GM23338 (cell line): ENCODE results near the gene C8G. TPM values are rescaled to one million over a fixed set of nuclear protein-coding genes. Genes with fewer than 3 reads are reported as not detected.

Experiments
- ATAC-seq: fragments of 200-7000 bp; cut with Tn5 transposase; 3 replicates; pipeline ENCODE4 v1.9.1; 2020
- DNase-seq: peaks from one replicate; pipeline ENCODE4 v3.0.0-alpha.2; 2015; ENCODE audit warnings: low spot score
- H2AFZ ChIP-seq: fragments of 200-600 bp; sonication (generic); 2 replicates; pipeline ENCODE4 v1.8.0; 2016; ENCODE audit warnings: antibody characterized with exemption, mild to moderate bottlenecking, moderate library complexity
- H3F3A ChIP-seq: fragments of 200-600 bp; sonication (generic); replicated peaks from 2 replicates; pipeline ENCODE4 v1.8.0; 2017; ENCODE audit warnings: antibody characterized with exemption, mixed run types, low read depth
- H3K27ac ChIP-seq: fragments of 200-600 bp; sonication (generic); 2 replicates; pipeline ENCODE4 v1.6.1; 2016; ENCODE audit warnings: low read depth
- H3K27me3 ChIP-seq: fragments of 200-600 bp; sonication (generic); 2 replicates; pipeline ENCODE4 v1.8.0; 2016; ENCODE audit warnings: mild to moderate bottlenecking, mixed run types, moderate library complexity; ENCODE audit not compliant: insufficient read depth
- H3K36me3 ChIP-seq: fragments of 200-600 bp; sonication (generic); 2 replicates; pipeline ENCODE4 v1.8.0; 2016; ENCODE audit warnings: mild to moderate bottlenecking; ENCODE audit not compliant: insufficient read depth
- H3K4me1 ChIP-seq: fragments of 200-600 bp; sonication (generic); 2 replicates; pipeline ENCODE4 v1.8.0; 2016; ENCODE audit warnings: mild to moderate bottlenecking, moderate library complexity; ENCODE audit not compliant: insufficient read depth
- H3K4me2 ChIP-seq: fragments of 200-600 bp; sonication (generic); 2 replicates; pipeline ENCODE4 v1.7.1; 2017; ENCODE audit warnings: mixed run types
- H3K4me3 ChIP-seq: fragments of 200-600 bp; sonication (generic); 2 replicates; pipeline ENCODE4 v1.6.1; 2016; ENCODE audit warnings: mixed run types
- H3K79me2 ChIP-seq: fragments of 200-600 bp; sonication (generic); replicated peaks from 2 replicates; pipeline ENCODE4 v1.8.0; 2017; ENCODE audit warnings: mild to moderate bottlenecking; ENCODE audit not compliant: insufficient read depth
- H3K9me2 ChIP-seq: fragments of 200-600 bp; sonication (generic); 2 replicates; pipeline ENCODE4 v1.8.0; 2017; ENCODE audit not compliant: insufficient read depth
- H4K20me1 ChIP-seq: fragments of 200-600 bp; sonication (generic); replicated peaks from 2 replicates; pipeline ENCODE4 v1.8.0; 2017; ENCODE audit warnings: mild to moderate bottlenecking; ENCODE audit not compliant: insufficient read depth
- H3K27ac Mint-ChIP-seq: 2 replicates; pipeline ENCODE4 v1.8.0; 2020; ENCODE audit warnings: inconsistent platforms, mild to moderate bottlenecking, moderate library complexity, mixed read lengths
- H3K27me3 Mint-ChIP-seq: 3 replicates; pipeline ENCODE4 v1.8.0; 2022; ENCODE audit warnings: low read depth, mild to moderate bottlenecking, moderate library complexity, mixed read lengths, inconsistent platforms; ENCODE audit not compliant: insufficient read depth, poor library complexity
- H3K36me3 Mint-ChIP-seq: 3 replicates; pipeline ENCODE4 v1.8.0; 2021; ENCODE audit warnings: low read depth, mild to moderate bottlenecking, inconsistent platforms, moderate library complexity, mixed read lengths
- H3K4me1 Mint-ChIP-seq: 3 replicates; pipeline ENCODE4 v1.8.0; 2020; ENCODE audit warnings: mild to moderate bottlenecking, inconsistent platforms, mixed read lengths
- H3K4me3 Mint-ChIP-seq: 3 replicates; pipeline ENCODE4 v1.8.0; 2021; ENCODE audit warnings: moderate library complexity, mild to moderate bottlenecking, inconsistent platforms, mixed read lengths
- H3K9me3 Mint-ChIP-seq: 3 replicates; pipeline ENCODE4 v1.8.0; 2020; ENCODE audit warnings: moderate library complexity, mild to moderate bottlenecking, inconsistent platforms, mixed read lengths
- ETS1 ChIP-seq: IDR thresholded peaks from 2 replicates; pipeline ENCODE4 v1.6.1; 2016; ENCODE audit warnings: antibody characterized with exemption
- EZH2 ChIP-seq: fragments of 200-600 bp; sonication (generic); IDR thresholded peaks from one replicate; pipeline ENCODE4 v1.8.0; 2017; ENCODE audit warnings: antibody characterized with exemption, mild to moderate bottlenecking, low read depth; ENCODE audit not compliant: unreplicated experiment
- JUNB ChIP-seq: IDR thresholded peaks from one replicate; pipeline ENCODE4 v1.6.1; 2016; ENCODE audit warnings: antibody characterized with exemption; ENCODE audit not compliant: unreplicated experiment
- NANOG ChIP-seq: IDR thresholded peaks from 2 replicates; pipeline ENCODE4 v1.6.1; 2016; ENCODE audit warnings: antibody characterized with exemption, borderline replicate concordance
- POLR2AphosphoS5 ChIP-seq: IDR thresholded peaks from 2 replicates; pipeline ENCODE4 v1.6.1; 2016; ENCODE audit warnings: antibody characterized with exemption, low read depth
- STAT1 ChIP-seq: IDR thresholded peaks from one replicate; pipeline ENCODE4 v1.6.1; 2016; ENCODE audit warnings: antibody characterized with exemption; ENCODE audit not compliant: unreplicated experiment
- ZNF114 ChIP-seq: fragments of 250-450 bp; sonication (Bioruptor Pico); IDR thresholded peaks from 2 replicates; pipeline ENCODE4 v1.5.0; 2020; ENCODE audit warnings: mild to moderate bottlenecking, moderate library complexity
- ZNF331 ChIP-seq: fragments of 250-450 bp; sonication (Bioruptor Pico); IDR thresholded peaks from 2 replicates; pipeline ENCODE4 v1.5.0; 2020; ENCODE audit warnings: low read depth, mild to moderate bottlenecking, moderate library complexity
- polyA plus RNA-seq: library from polyadenylated mRNA; unstranded; fragments of >200 nt; fragmentation: Nextera tagmentation; extraction: Ambion mirVana; gene quantifications from 2 replicates; pipeline ENCODE4 v1.2.1, GENCODE V29; 2016
- total RNA-seq: library from RNA; depleted of rRNA; stranded (reverse); fragments of >200 nt; shearing (Covaris generic); gene quantifications from 2 replicates; pipeline ENCODE4 v1.2.3, GENCODE V29; 2014
- TF ChIP-seq, protein P1 (sequence below): IDR thresholded peaks from one replicate; pipeline ENCODE4 v1.6.1; 2018; ENCODE audit warnings: antibody characterized with exemption; ENCODE audit not compliant: unreplicated experiment
- TF ChIP-seq, protein P2 (sequence below): fragments of 250-450 bp; sonication (Bioruptor Pico); IDR thresholded peaks from 2 replicates; pipeline ENCODE4 v1.5.0; 2020; ENCODE audit warnings: mild to moderate bottlenecking, moderate library complexity

The C8G gene
- total and polyA plus RNA-seq, 2 experiments from 2014 or later, result not detected

DNA sequence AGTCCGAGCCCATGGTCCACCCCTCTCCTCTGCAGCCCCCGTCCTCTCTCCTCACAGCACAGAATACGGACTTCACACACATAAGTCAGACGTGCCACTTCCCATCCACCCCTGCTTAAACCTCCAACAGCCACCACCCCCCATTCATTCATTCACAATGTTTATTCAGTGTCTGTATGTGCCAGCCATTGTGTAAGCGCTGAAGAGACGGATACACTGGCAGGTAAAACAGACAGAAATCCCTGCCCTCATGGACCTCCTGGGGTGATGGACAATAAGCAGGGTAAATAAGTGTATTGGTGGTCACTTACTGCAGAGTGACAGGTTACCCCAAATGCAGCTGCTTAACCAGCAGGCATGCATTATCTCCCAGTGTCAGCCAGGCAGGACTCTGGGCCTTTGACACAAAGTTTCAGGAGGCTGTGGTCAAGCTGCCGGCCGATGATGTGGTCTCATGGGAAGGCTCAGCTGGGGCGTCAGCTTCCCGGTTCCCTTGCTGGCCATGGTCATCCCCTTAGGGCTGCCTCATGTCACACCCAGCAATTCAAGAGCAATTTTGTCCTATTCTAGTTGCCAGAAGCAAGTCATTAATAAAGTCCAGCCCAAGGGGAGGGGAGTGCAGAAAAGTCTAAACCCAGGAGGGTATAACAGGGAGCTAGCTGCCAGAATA, 45.3 kb downstream of the C8G start:
- Histone ChIP-seq H3K9me2 (no peaks in the 10 kb centered on the region), H3K4me3 (no peak overlapping the region), H3F3A (no peaks in the 10 kb centered on the region), H3K27me3 (peaks cover 45% of the 10 kb centered on the region), H3K27ac (no peak overlapping the region), H3K4me2 (no peak overlapping the region), H3K79me2 (no peaks in the 10 kb centered on the region), H3K36me3 (no peaks in the 10 kb centered on the region), H4K20me1 (no peaks in the 10 kb centered on the region), H3K4me1 (peaks cover 3% of the 10 kb centered on the region; the same call in 1 of the 2 replicates), H2AFZ (no peak overlapping the region)
- H3K27ac Mint-ChIP-seq, result no peak overlapping the region
- H3K4me3 Mint-ChIP-seq, result peak overlapping the region; percentile 16; the same call in 1 of the 3 replicates
- peaks cover 10% of the 10 kb centered on the region for H3K9me3 Mint-ChIP-seq
- no peak for ATAC-seq
- TF ChIP-seq ZNF331 (no peak), NANOG (no peak), JUNB (no peak), POLR2AphosphoS5 (no peak), ETS1 (no peak), ZNF114 (CRISPR knock-in tag) (no peak), EZH2 (no peak), STAT1 (no peak)
- TF ChIP-seq, protein P1, sequence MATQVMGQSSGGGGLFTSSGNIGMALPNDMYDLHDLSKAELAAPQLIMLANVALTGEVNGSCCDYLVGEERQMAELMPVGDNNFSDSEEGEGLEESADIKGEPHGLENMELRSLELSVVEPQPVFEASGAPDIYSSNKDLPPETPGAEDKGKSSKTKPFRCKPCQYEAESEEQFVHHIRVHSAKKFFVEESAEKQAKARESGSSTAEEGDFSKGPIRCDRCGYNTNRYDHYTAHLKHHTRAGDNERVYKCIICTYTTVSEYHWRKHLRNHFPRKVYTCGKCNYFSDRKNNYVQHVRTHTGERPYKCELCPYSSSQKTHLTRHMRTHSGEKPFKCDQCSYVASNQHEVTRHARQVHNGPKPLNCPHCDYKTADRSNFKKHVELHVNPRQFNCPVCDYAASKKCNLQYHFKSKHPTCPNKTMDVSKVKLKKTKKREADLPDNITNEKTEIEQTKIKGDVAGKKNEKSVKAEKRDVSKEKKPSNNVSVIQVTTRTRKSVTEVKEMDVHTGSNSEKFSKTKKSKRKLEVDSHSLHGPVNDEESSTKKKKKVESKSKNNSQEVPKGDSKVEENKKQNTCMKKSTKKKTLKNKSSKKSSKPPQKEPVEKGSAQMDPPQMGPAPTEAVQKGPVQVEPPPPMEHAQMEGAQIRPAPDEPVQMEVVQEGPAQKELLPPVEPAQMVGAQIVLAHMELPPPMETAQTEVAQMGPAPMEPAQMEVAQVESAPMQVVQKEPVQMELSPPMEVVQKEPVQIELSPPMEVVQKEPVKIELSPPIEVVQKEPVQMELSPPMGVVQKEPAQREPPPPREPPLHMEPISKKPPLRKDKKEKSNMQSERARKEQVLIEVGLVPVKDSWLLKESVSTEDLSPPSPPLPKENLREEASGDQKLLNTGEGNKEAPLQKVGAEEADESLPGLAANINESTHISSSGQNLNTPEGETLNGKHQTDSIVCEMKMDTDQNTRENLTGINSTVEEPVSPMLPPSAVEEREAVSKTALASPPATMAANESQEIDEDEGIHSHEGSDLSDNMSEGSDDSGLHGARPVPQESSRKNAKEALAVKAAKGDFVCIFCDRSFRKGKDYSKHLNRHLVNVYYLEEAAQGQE, result no peak
- TF ChIP-seq, protein P2, sequence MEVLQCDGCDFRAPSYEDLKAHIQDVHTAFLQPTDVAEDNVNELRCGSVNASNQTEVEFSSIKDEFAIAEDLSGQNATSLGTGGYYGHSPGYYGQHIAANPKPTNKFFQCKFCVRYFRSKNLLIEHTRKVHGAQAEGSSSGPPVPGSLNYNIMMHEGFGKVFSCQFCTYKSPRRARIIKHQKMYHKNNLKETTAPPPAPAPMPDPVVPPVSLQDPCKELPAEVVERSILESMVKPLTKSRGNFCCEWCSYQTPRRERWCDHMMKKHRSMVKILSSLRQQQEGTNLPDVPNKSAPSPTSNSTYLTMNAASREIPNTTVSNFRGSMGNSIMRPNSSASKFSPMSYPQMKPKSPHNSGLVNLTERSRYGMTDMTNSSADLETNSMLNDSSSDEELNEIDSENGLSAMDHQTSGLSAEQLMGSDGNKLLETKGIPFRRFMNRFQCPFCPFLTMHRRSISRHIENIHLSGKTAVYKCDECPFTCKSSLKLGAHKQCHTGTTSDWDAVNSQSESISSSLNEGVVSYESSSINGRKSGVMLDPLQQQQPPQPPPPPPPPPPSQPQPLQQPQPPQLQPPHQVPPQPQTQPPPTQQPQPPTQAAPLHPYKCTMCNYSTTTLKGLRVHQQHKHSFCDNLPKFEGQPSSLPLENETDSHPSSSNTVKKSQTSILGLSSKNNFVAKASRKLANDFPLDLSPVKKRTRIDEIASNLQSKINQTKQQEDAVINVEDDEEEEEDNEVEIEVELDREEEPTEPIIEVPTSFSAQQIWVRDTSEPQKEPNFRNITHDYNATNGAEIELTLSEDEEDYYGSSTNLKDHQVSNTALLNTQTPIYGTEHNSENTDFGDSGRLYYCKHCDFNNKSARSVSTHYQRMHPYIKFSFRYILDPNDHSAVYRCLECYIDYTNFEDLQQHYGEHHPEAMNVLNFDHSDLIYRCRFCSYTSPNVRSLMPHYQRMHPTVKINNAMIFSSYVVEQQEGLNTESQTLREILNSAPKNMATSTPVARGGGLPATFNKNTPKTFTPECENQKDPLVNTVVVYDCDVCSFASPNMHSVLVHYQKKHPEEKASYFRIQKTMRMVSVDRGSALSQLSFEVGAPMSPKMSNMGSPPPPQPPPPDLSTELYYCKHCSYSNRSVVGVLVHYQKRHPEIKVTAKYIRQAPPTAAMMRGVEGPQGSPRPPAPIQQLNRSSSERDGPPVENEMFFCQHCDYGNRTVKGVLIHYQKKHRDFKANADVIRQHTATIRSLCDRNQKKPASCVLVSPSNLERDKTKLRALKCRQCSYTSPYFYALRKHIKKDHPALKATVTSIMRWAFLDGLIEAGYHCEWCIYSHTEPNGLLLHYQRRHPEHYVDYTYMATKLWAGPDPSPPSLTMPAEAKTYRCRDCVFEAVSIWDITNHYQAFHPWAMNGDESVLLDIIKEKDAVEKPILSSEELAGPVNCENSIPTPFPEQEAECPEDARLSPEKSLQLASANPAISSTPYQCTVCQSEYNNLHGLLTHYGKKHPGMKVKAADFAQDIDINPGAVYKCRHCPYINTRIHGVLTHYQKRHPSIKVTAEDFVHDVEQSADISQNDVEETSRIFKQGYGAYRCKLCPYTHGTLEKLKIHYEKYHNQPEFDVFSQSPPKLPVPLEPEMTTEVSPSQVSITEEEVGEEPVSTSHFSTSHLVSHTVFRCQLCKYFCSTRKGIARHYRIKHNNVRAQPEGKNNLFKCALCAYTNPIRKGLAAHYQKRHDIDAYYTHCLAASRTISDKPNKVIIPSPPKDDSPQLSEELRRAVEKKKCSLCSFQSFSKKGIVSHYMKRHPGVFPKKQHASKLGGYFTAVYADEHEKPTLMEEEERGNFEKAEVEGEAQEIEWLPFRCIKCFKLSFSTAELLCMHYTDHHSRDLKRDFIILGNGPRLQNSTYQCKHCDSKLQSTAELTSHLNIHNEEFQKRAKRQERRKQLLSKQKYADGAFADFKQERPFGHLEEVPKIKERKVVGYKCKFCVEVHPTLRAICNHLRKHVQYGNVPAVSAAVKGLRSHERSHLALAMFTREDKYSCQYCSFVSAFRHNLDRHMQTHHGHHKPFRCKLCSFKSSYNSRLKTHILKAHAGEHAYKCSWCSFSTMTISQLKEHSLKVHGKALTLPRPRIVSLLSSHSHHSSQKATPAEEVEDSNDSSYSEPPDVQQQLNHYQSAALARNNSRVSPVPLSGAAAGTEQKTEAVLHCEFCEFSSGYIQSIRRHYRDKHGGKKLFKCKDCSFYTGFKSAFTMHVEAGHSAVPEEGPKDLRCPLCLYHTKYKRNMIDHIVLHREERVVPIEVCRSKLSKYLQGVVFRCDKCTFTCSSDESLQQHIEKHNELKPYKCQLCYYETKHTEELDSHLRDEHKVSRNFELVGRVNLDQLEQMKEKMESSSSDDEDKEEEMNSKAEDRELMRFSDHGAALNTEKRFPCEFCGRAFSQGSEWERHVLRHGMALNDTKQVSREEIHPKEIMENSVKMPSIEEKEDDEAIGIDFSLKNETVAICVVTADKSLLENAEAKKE (CRISPR knock-in tag), result no peak
- no peaks in the 10 kb centered on the region; the same call in 2 of the 3 replicates for H3K36me3 Mint-ChIP-seq
- no peak for DNase-seq
- H3K4me1 Mint-ChIP-seq, result no peaks in the 10 kb centered on the region; the same call in 2 of the 3 replicates
- peaks cover 33% of the 10 kb centered on the region for H3K27me3 Mint-ChIP-seq
